ENCODE data around the gene TNPO3. TPM values are rescaled to one million over a fixed set of nuclear protein-coding genes. Genes with fewer than 3 reads are reported as not detected.

TNPO3 gene
- total and polyA plus RNA-seq, 2 of the 4 experiments (the other 2 are of a cell fraction) = 24.2 to 77.2 TPM

DNA sequence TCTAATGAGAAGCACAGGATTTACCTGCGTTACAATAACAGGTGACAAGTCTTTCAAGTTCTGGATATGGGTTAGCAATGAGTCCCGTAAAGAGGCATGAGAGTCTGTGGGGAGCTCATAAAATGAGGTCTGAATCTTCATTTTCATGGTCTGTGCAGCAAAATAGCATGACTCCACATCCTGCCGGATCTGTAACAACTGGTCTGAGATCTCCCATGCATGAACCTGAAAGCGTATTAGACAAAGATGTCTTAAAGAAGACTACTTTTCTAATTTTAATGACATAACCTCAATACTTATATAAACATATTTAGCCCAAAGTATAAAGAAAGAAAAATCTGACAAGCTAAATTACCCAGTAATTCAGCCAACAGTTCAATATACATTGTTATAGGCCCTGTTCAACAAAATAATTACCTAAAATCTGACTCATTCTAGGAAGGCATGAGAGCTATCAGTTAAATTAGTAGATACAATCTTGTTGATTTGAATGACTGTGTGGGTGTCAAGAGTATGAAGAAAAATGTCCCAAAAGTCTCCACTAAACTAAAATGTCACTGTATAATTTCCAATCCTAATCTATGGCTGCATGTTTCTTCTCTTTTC is 36.9 kb downstream of the TNPO3 start:
- POLR2A ChIA-PET (ENCODE audit: unreplicated experiment) = no interaction called here

More for the DNA sequence above, 36.9 kb downstream of the TNPO3 start:
- Histone ChIP-seq H2BK5ac (ENCODE audit: low read depth, low read length, poor library complexity, severe bottlenecking) (no peak overlapping the region), H4K20me1 (ENCODE audit: insufficient read depth, low read length) (peaks cover 10% of the 10 kb centered on the region), H2AK9ac (replicated peaks; ENCODE audit: low read depth, low read length, poor library complexity) (no peak overlapping the region), H2AK5ac (ENCODE audit: low read depth, low read length) (no peak overlapping the region), H2BK20ac (ENCODE audit: low read depth, low read length) (no peak overlapping the region), H3K4me2 (ENCODE audit: low read depth, low read length) (no peak overlapping the region), H3K4ac (ENCODE audit: low read depth, low read length) (no peak overlapping the region), H2AFZ (replicated peaks; ENCODE audit: low read length, poor library complexity) (no peak overlapping the region), H3K23ac (ENCODE audit: low read depth, low read length) (no peak overlapping the region), H2BK120ac (ENCODE audit: low read depth, low read length) (no peak overlapping the region), H3K9ac (ENCODE audit: low read depth, low read length) (no peak overlapping the region), H3K14ac (replicated peaks; ENCODE audit: low read depth, low read length) (no peak overlapping the region), H3K27me3 (ENCODE audit: control insufficient read depth, insufficient read depth, low read length) (no peaks in the 10 kb centered on the region), H4K91ac (ENCODE audit: insufficient read depth, low read depth, low read length) (no peak overlapping the region), H2BK15ac (ENCODE audit: low read depth, low read length) (no peak overlapping the region), H3K4me3 (ENCODE audit: insufficient read depth, low read depth, low read length) (no peak overlapping the region), H3K9me1 (ENCODE audit: insufficient read depth, low read length) (no peaks in the 10 kb centered on the region; the same call in 1 of the 2 replicates), H3K79me1 (ENCODE audit: low read depth in 1 of 2, low read length in 2 of 2) (peaks cover 8 to 33% of the 10 kb centered on the region in 2 experiments), H4K8ac (ENCODE audit: low read depth in 2 of 2, low read length in 2 of 2) (no peak overlapping the region), H3K27ac (ENCODE audit: insufficient read depth, low read length) (no peak overlapping the region), H3K18ac (ENCODE audit: low read depth, low read length) (no peak overlapping the region), H3K56ac (ENCODE audit: extremely low read depth, insufficient read depth, low read length) (no peak overlapping the region), H3K4me1 (ENCODE audit: control insufficient read depth, insufficient read depth, low read length) (no peaks in the 10 kb centered on the region; the same call in 1 of the 2 replicates), H4K5ac (ENCODE audit: low read depth, low read length) (no peak overlapping the region), H3K9me3 (ENCODE audit: control insufficient read depth, insufficient read depth, low read length) (no peaks in the 10 kb centered on the region), H3K36me3 (ENCODE audit: control insufficient read depth, insufficient read depth, low read length) (peaks cover 14% of the 10 kb centered on the region)
- ATAC-seq (ENCODE audit: low read depth) (no peak), DNase-seq (no peak)
- in situ Hi-C loops (cut with MboI; ENCODE audit: low sequenced_read_pairs) = no loop called here
- dilution Hi-C loops (cut with HindIII; ENCODE audit: low sequenced_read_pairs, unreplicated experiment) = no loop called here
- intact Hi-C loops (cut with micrococcal nuclease) = loop anchor here (5.0 kb wide), 1 partner anchor 41 kb away; no protein-coding TSS in a partner anchor
- CTCF ChIA-PET = interaction anchor here (0.6 kb wide), 1 partner anchor 92 kb away, joined by 4 read pairs; no protein-coding TSS in a partner anchor
- no TSS peak for BruUV-seq (replicated peaks)
- no peak for TF ChIP-seq CHD1 (IDR thresholded peaks at IDR 0.05; ENCODE audit: low read depth, low read length)
- no peak for TF ChIP-seq MAZ (IDR thresholded peaks at IDR 0.05; ENCODE audit: borderline replicate concordance, low read depth, low read length)
- no peak for TF ChIP-seq SMC3 (IDR thresholded peaks at IDR 0.05; ENCODE audit: low read depth, low read length)
- TF ChIP-seq MAFK (IDR thresholded peaks at IDR 0.05; ENCODE audit: low read depth, low read length) = no peak
- no peak for TF ChIP-seq POLR2A (IDR thresholded peaks at IDR 0.05; ENCODE audit: low read depth, low read length)
- TF ChIP-seq RAD21 (IDR thresholded peaks at IDR 0.05; ENCODE audit: low read length) = no peak
- TF ChIP-seq CEBPB (IDR thresholded peaks at IDR 0.05; ENCODE audit: low read depth, low read length) = no peak
- TF ChIP-seq BHLHE40 (IDR thresholded peaks at IDR 0.05; ENCODE audit: low read depth, low read length) = no peak
- TF ChIP-seq, protein P1, sequence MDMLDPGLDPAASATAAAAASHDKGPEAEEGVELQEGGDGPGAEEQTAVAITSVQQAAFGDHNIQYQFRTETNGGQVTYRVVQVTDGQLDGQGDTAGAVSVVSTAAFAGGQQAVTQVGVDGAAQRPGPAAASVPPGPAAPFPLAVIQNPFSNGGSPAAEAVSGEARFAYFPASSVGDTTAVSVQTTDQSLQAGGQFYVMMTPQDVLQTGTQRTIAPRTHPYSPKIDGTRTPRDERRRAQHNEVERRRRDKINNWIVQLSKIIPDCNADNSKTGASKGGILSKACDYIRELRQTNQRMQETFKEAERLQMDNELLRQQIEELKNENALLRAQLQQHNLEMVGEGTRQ (IDR thresholded peaks at IDR 0.05; ENCODE audit: low read depth, low read length) = no peak
- TF ChIP-seq, protein P2, sequence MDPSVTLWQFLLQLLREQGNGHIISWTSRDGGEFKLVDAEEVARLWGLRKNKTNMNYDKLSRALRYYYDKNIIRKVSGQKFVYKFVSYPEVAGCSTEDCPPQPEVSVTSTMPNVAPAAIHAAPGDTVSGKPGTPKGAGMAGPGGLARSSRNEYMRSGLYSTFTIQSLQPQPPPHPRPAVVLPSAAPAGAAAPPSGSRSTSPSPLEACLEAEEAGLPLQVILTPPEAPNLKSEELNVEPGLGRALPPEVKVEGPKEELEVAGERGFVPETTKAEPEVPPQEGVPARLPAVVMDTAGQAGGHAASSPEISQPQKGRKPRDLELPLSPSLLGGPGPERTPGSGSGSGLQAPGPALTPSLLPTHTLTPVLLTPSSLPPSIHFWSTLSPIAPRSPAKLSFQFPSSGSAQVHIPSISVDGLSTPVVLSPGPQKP (IDR thresholded peaks at IDR 0.05; ENCODE audit: borderline replicate concordance, low read depth, low read length) = no peak
- TF ChIP-seq FOS (IDR thresholded peaks at IDR 0.05; ENCODE audit: low read depth, low read length) = no peak
- TF ChIP-seq, protein P3, sequence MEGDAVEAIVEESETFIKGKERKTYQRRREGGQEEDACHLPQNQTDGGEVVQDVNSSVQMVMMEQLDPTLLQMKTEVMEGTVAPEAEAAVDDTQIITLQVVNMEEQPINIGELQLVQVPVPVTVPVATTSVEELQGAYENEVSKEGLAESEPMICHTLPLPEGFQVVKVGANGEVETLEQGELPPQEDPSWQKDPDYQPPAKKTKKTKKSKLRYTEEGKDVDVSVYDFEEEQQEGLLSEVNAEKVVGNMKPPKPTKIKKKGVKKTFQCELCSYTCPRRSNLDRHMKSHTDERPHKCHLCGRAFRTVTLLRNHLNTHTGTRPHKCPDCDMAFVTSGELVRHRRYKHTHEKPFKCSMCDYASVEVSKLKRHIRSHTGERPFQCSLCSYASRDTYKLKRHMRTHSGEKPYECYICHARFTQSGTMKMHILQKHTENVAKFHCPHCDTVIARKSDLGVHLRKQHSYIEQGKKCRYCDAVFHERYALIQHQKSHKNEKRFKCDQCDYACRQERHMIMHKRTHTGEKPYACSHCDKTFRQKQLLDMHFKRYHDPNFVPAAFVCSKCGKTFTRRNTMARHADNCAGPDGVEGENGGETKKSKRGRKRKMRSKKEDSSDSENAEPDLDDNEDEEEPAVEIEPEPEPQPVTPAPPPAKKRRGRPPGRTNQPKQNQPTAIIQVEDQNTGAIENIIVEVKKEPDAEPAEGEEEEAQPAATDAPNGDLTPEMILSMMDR (conservative IDR thresholded peaks at IDR 0.05; ENCODE audit: low read depth, low read length) = no peak
- no peak for TF ChIP-seq NFE2L2 (IDR thresholded peaks at IDR 0.05; ENCODE audit: low read depth, low read length)
- no peak for TF ChIP-seq RCOR1 (IDR thresholded peaks at IDR 0.05; ENCODE audit: insufficient replicate concordance, low read length)
- no CpG with 5 or more reads among the region's 4 CpGs for WGBS, 2 experiments (ENCODE audit: extremely low coverage in 2 of 2, insufficient read length in 1 of 2)
